GM18907 (cell line): Measurements from ENCODE around the gene SPINT3.
A peak's percentile ranks its signal among the peaks of the same experiment; 100 is the strongest.

ENCODE experiments used
- ATAC-seq: cut with Tn5 transposase; IDR thresholded peaks from one replicate; pipeline ENCODE4 v1.9.1; 2021; ENCODE audit warnings: mild to moderate bottlenecking, moderate library complexity; ENCODE audit not compliant: unreplicated experiment

The SPINT3 gene

GRCh38 chr20:45463709-45464108, 51.7 kb downstream of the SPINT3 start:
- no peak for ATAC-seq

GRCh38 chr20:45462711-45463509, 52.5 kb downstream of the SPINT3 start:
- peak; percentile 50 for ATAC-seq
